IMR-90 (cell line): Measurements from ENCODE around the gene ST3GAL5. TPM values are rescaled to one million over a fixed set of nuclear protein-coding genes. Genes with fewer than 3 reads are reported as not detected.

Source experiments
- ATAC-seq: fragments of 200-7000 bp; cut with Tn5 transposase; 2 replicates; pipeline ENCODE4 v1.9.1; 2020; ENCODE audit warnings: low read depth, mild to moderate bottlenecking, moderate library complexity
- BruUV-seq: library from RNA; stranded (reverse); fragments of 400-500 nt; replicated peaks from 2 replicates; lab custom pipeline; 2021; lab: Mats Ljungman, UMichigan
- CTCF ChIA-PET: fragments of 300-600 bp; formaldehyde crosslinking; extraction: SDS; loops from one replicate; lab custom pipeline; 2021; ENCODE audit warnings: antibody characterized with exemption; lab: Yijun Ruan, JAX
- POLR2A ChIA-PET: fragments of 300-600 bp; sonication (Branson Sonifier 250); formaldehyde crosslinking; loops from one replicate; lab custom pipeline; 2022; ENCODE audit warnings: antibody characterized with exemption; ENCODE audit not compliant: unreplicated experiment; lab: Charles Lee
- DNase-seq: peaks from one replicate; pipeline ENCODE4 v3.0.0; 2013
- H2AFZ ChIP-seq: replicated peaks from 2 replicates; pipeline ENCODE3; 2013; ENCODE audit warnings: low read length, mild to moderate bottlenecking; ENCODE audit not compliant: poor library complexity
- H2AK5ac ChIP-seq: 2 replicates; pipeline ENCODE4 v1.6.1; 2013; ENCODE audit warnings: low read depth, low read length, inconsistent platforms
- H2AK9ac ChIP-seq: replicated peaks from 2 replicates; pipeline ENCODE3; 2013; ENCODE audit warnings: mild to moderate bottlenecking, low read depth, low read length, moderate library complexity; ENCODE audit not compliant: poor library complexity
- H2BK120ac ChIP-seq: 2 replicates; pipeline ENCODE4 v1.6.1; 2013; ENCODE audit warnings: low read depth, low read length, inconsistent platforms
- H2BK15ac ChIP-seq: 3 replicates; pipeline ENCODE4 v1.6.1; 2013; ENCODE audit warnings: low read depth, low read length, inconsistent platforms
- H2BK20ac ChIP-seq: 2 replicates; pipeline ENCODE4 v1.6.1; 2013; ENCODE audit warnings: low read depth, mild to moderate bottlenecking, inconsistent platforms, low read length, moderate library complexity
- H2BK5ac ChIP-seq: 2 replicates; pipeline ENCODE4 v1.6.1; 2013; ENCODE audit warnings: mild to moderate bottlenecking, low read depth, low read length, inconsistent platforms; ENCODE audit not compliant: poor library complexity, severe bottlenecking
- H3K14ac ChIP-seq: replicated peaks from 2 replicates; pipeline ENCODE4 v1.6.1; 2013; ENCODE audit warnings: low read depth, low read length, inconsistent platforms
- H3K18ac ChIP-seq: 2 replicates; pipeline ENCODE4 v1.6.1; 2013; ENCODE audit warnings: low read depth, low read length, control low read depth
- H3K23ac ChIP-seq: 2 replicates; pipeline ENCODE4 v1.6.1; 2013; ENCODE audit warnings: low read depth, low read length, inconsistent platforms
- H3K27ac ChIP-seq: 2 replicates; pipeline ENCODE4 v1.5.1; 2013; ENCODE audit warnings: mild to moderate bottlenecking, control low read depth, low read length; ENCODE audit not compliant: insufficient read depth
- H3K27me3 ChIP-seq: 2 replicates; pipeline ENCODE4 v1.6.1; 2013; ENCODE audit warnings: low read length; ENCODE audit not compliant: control insufficient read depth, insufficient read depth
- H3K36me3 ChIP-seq: 2 replicates; pipeline ENCODE4 v1.6.1; 2013; ENCODE audit warnings: low read length, mixed read lengths; ENCODE audit not compliant: control insufficient read depth, insufficient read depth
- H3K4ac ChIP-seq: 2 replicates; pipeline ENCODE4 v1.6.1; 2013; ENCODE audit warnings: low read depth, low read length, inconsistent platforms
- H3K4me1 ChIP-seq: 2 replicates; pipeline ENCODE4 v1.6.1; 2013; ENCODE audit warnings: low read length, mixed read lengths; ENCODE audit not compliant: control insufficient read depth, insufficient read depth
- H3K4me2 ChIP-seq: 2 replicates; pipeline ENCODE4 v1.6.1; 2013; ENCODE audit warnings: low read depth, mild to moderate bottlenecking, control low read depth, low read length, moderate library complexity
- H3K4me3 ChIP-seq: 2 replicates; pipeline ENCODE4 v1.5.1; 2013; ENCODE audit warnings: low read depth, mild to moderate bottlenecking, control low read depth, low read length, moderate library complexity; ENCODE audit not compliant: insufficient read depth
- H3K56ac ChIP-seq: 2 replicates; pipeline ENCODE4 v1.6.1; 2013; ENCODE audit warnings: low read length, inconsistent platforms; ENCODE audit not compliant: insufficient read depth; ENCODE audit errors: extremely low read depth
- H3K79me1 ChIP-seq, 2 experiments: 2 replicates each; pipeline ENCODE4 v1.6.1; 2013; ENCODE audit warnings: low read length in 2 of 2, inconsistent platforms in 1 of 2, low read depth in 1 of 2
- H3K9ac ChIP-seq: 2 replicates; pipeline ENCODE4 v1.6.1; 2013; ENCODE audit warnings: low read depth, low read length, control low read depth
- H3K9me1 ChIP-seq: 2 replicates; pipeline ENCODE4 v1.6.1; 2013; ENCODE audit warnings: low read length, inconsistent platforms; ENCODE audit not compliant: insufficient read depth
- H3K9me3 ChIP-seq: 2 replicates; pipeline ENCODE4 v1.6.1; 2013; ENCODE audit warnings: low read length; ENCODE audit not compliant: control insufficient read depth, insufficient read depth
- H4K20me1 ChIP-seq: 2 replicates; pipeline ENCODE4 v1.6.1; 2013; ENCODE audit warnings: low read length, inconsistent platforms; ENCODE audit not compliant: insufficient read depth
- H4K5ac ChIP-seq: 2 replicates; pipeline ENCODE4 v1.6.1; 2013; ENCODE audit warnings: mild to moderate bottlenecking, low read depth, low read length, control low read depth
- H4K8ac ChIP-seq, 2 experiments: 2 replicates each; pipeline ENCODE4 v1.6.1; 2013; ENCODE audit warnings: low read depth in 2 of 2, low read length in 2 of 2, control low read depth in 1 of 2, inconsistent platforms in 1 of 2
- H4K91ac ChIP-seq: 2 replicates; pipeline ENCODE4 v1.6.1; 2013; ENCODE audit warnings: low read depth, low read length, inconsistent platforms; ENCODE audit not compliant: insufficient read depth
- BHLHE40 ChIP-seq: fragments of 150-350 bp; IDR thresholded peaks from 2 replicates; pipeline ENCODE4 v1.6.1; 2016; ENCODE audit warnings: mild to moderate bottlenecking, low read depth, low read length
- CEBPB ChIP-seq: IDR thresholded peaks from 2 replicates; pipeline ENCODE4 v1.6.1; 2012; ENCODE audit warnings: low read depth, low read length, improper control_type of control experiment
- CHD1 ChIP-seq: IDR thresholded peaks from 2 replicates; pipeline ENCODE4 v1.6.1; 2012; ENCODE audit warnings: low read depth, low read length, improper control_type of control experiment
- CTCF ChIP-seq: conservative IDR thresholded peaks from 2 replicates; pipeline ENCODE4 v1.5.1; 2012; ENCODE audit warnings: mild to moderate bottlenecking, low read depth, low read length, improper control_type of control experiment
- ELK1 ChIP-seq: fragments of 150-350 bp; IDR thresholded peaks from 2 replicates; pipeline ENCODE4 v1.6.1; 2016; ENCODE audit warnings: low read depth, mild to moderate bottlenecking, low read length, moderate library complexity, borderline replicate concordance
- MXI1 ChIP-seq: IDR thresholded peaks from 2 replicates; pipeline ENCODE4 v1.6.1; 2012; ENCODE audit warnings: low read depth, mild to moderate bottlenecking, low read length, moderate library complexity, borderline replicate concordance
- NFE2L2 ChIP-seq: fragments of 150-350 bp; IDR thresholded peaks from 2 replicates; pipeline ENCODE4 v1.6.1; 2016; ENCODE audit warnings: low read depth, mild to moderate bottlenecking, low read length
- POLR2A ChIP-seq: IDR thresholded peaks from 2 replicates; pipeline ENCODE4 v1.6.1; 2012; ENCODE audit warnings: mild to moderate bottlenecking, low read depth, low read length
- RAD21 ChIP-seq: IDR thresholded peaks from 2 replicates; pipeline ENCODE4 v1.6.1; 2012; ENCODE audit warnings: low read length, improper control_type of control experiment
- RCOR1 ChIP-seq: IDR thresholded peaks from 2 replicates; pipeline ENCODE4 v1.6.1; 2012; ENCODE audit warnings: mild to moderate bottlenecking, low read length, improper control_type of control experiment; ENCODE audit not compliant: insufficient replicate concordance
- USF2 ChIP-seq: fragments of 150-350 bp; IDR thresholded peaks from 2 replicates; pipeline ENCODE4 v1.6.1; 2017; ENCODE audit warnings: mild to moderate bottlenecking, antibody characterized with exemption, low read length, low read depth
- WGBS, 2 experiments: methylation state at CpG; one replicate each; pipeline versions ENCODE4 v1.1.5 to v1.1.7; 2013; ENCODE audit warnings: missing lambda C conversion rate in 2 of 2; ENCODE audit not compliant: insufficient read length in 1 of 2; ENCODE audit errors: extremely low coverage in 2 of 2; 5-methylcytosine and 5-hydroxymethylcytosine counted together
- dilution Hi-C: fragments of 300-500 bp; cut with HindIII; formaldehyde crosslinking; loops from one replicate; pipeline ENCODE4 v1.14.3; 2018; ENCODE audit warnings: low sequenced_read_pairs; ENCODE audit not compliant: unreplicated experiment
- in situ Hi-C: fragments of 300-500 bp; cut with MboI; formaldehyde crosslinking; loops from 3 replicates; pipeline ENCODE4 v1.14.3; 2019; ENCODE audit warnings: low sequenced_read_pairs, inconsistent platforms, mixed read lengths
- intact Hi-C: fragments of 100-400 bp; cut with micrococcal nuclease; formaldehyde crosslinking; loops from 2 replicates; pipeline ENCODE4 v1.10.0; 2022
- polyA plus RNA-seq, 3 experiments: library from polyadenylated mRNA; depleted of rRNA; stranded (reverse); fragments of >200 nt; gene quantifications; 2 replicates each; pipeline ENCODE4 v1.2.3, GENCODE V29; 2012; ENCODE audit warnings: low replicate concordance in 1 of 3
- total RNA-seq: library from RNA; depleted of rRNA; stranded (reverse); fragments of >200 nt; gene quantifications from 2 replicates; pipeline ENCODE4 v1.2.3, GENCODE V29; 2012

Gene ST3GAL5
- total and polyA plus RNA-seq, 2 of the 4 experiments (the other 2 are of a cell fraction): 16.8 to 21.0 TPM

GRCh38 chr2:85862426-85862825, 26.4 kb downstream of the ST3GAL5 start:
- no peak overlapping the region for H4K91ac ChIP-seq
- ATAC-seq: no peak; the same call in 1 of the 2 replicates
- H4K20me1 ChIP-seq: peaks cover 4% of the 10 kb centered on the region; the same call in 1 of the 2 replicates
- no peak overlapping the region for H3K4me2 ChIP-seq
- no peak overlapping the region for H2BK120ac ChIP-seq
- TF ChIP-seq CEBPB: no peak
- no peak for TF ChIP-seq ELK1
- TF ChIP-seq BHLHE40: no peak
- no peak for TF ChIP-seq POLR2A
- no peak for TF ChIP-seq MXI1
- TF ChIP-seq CTCF: no peak
- TF ChIP-seq RAD21: no peak
- no peak for TF ChIP-seq NFE2L2
- no peak for TF ChIP-seq CHD1
- TF ChIP-seq RCOR1: no peak
- TF ChIP-seq USF2: no peak
- no peak overlapping the region for H2BK5ac ChIP-seq
- H3K27me3 ChIP-seq: no peaks in the 10 kb centered on the region
- H3K9ac ChIP-seq: no peak overlapping the region
- no peak overlapping the region for H2BK20ac ChIP-seq
- no peak overlapping the region for H4K5ac ChIP-seq
- peaks cover 6% of the 10 kb centered on the region; the same call in 1 of the 2 replicates for H3K9me1 ChIP-seq
- no peaks in the 10 kb centered on the region for H3K9me3 ChIP-seq
- in situ Hi-C loops (no loop called here), dilution Hi-C loops (no loop called here), intact Hi-C loops (loop anchor here (10.0 kb wide), 1 partner anchor 62 kb away; no protein-coding TSS in a partner anchor)
- peaks cover 4% of the 10 kb centered on the region; the same call in 1 of the 2 replicates for H3K36me3 ChIP-seq
- no peak overlapping the region for H2AK5ac ChIP-seq
- H3K4me1 ChIP-seq: peaks cover 11% of the 10 kb centered on the region
- no peak overlapping the region for H2AK9ac ChIP-seq
- ChIA-PET CTCF (no interaction called here), POLR2A (no interaction called here)
- DNase-seq: peak; percentile 72
- no peak overlapping the region for H3K56ac ChIP-seq
- H3K14ac ChIP-seq: no peak overlapping the region
- no peak overlapping the region for H3K23ac ChIP-seq
- H3K79me1 ChIP-seq: peaks cover 0 to 3% of the 10 kb centered on the region in 2 experiments; a peak in 1 of 4 replicates
- no peak overlapping the region for H3K18ac ChIP-seq
- no TSS peak for BruUV-seq
- H2AFZ ChIP-seq: no peak overlapping the region
- H3K4ac ChIP-seq: no peak overlapping the region
- no peak overlapping the region for H3K27ac ChIP-seq
- no peak overlapping the region for H2BK15ac ChIP-seq
- H3K4me3 ChIP-seq: no peak overlapping the region
- WGBS, 2 experiments: no CpG with 5 or more reads among the region's 5 CpGs
- H4K8ac ChIP-seq: no peak overlapping the region
